DOHH2 (cell line): Measurements from ENCODE around the gene ALKAL2.

ENCODE experiments used
- H3F3A ChIP-seq: fragments of 200-600 bp; sonication (generic), shearing (Covaris generic); 2 replicates; pipeline ENCODE4 v1.6.0; 2016; ENCODE audit warnings: antibody characterized with exemption, mild to moderate bottlenecking; ENCODE audit not compliant: control insufficient read depth, insufficient read depth
- H3K27ac ChIP-seq: fragments of 200-600 bp; sonication (generic); 2 replicates; pipeline ENCODE4 v1.5.1; 2014; ENCODE audit warnings: low read depth, mild to moderate bottlenecking, low read length, moderate library complexity
- H3K27me3 ChIP-seq: fragments of 200-600 bp; sonication (generic); 2 replicates; pipeline ENCODE4 v1.6.1; 2014; ENCODE audit warnings: mild to moderate bottlenecking, low read length, mixed read lengths; ENCODE audit not compliant: control insufficient read depth
- H3K36me3 ChIP-seq: fragments of 200-600 bp; sonication (generic); 2 replicates; pipeline ENCODE4 v1.6.1; 2014; ENCODE audit warnings: mild to moderate bottlenecking, low read length, moderate library complexity, mixed read lengths; ENCODE audit not compliant: control insufficient read depth
- H3K4me1 ChIP-seq: fragments of 200-600 bp; sonication (generic); 2 replicates; pipeline ENCODE4 v1.6.1; 2014; ENCODE audit warnings: mild to moderate bottlenecking, low read length, mixed read lengths; ENCODE audit not compliant: control insufficient read depth
- H3K4me2 ChIP-seq: fragments of 200-600 bp; sonication (generic); 2 replicates; pipeline ENCODE4 v1.6.0; 2014; ENCODE audit warnings: mild to moderate bottlenecking, low read length, moderate library complexity
- H3K4me3 ChIP-seq: fragments of 200-600 bp; sonication (generic); 2 replicates; pipeline ENCODE4 v1.5.1; 2014; ENCODE audit warnings: mild to moderate bottlenecking, low read length, mixed read lengths
- H3K79me2 ChIP-seq: fragments of 200-600 bp; sonication (generic); 2 replicates; pipeline ENCODE4 v1.6.1; 2014; ENCODE audit warnings: mild to moderate bottlenecking, low read length, mixed read lengths; ENCODE audit not compliant: control insufficient read depth
- H3K9me2 ChIP-seq: fragments of 200-600 bp; sonication (generic); replicated peaks from 2 replicates; pipeline ENCODE4 v1.6.1; 2014; ENCODE audit warnings: mild to moderate bottlenecking, low read length, mixed read lengths; ENCODE audit not compliant: control insufficient read depth
- H3K9me3 ChIP-seq: fragments of 200-600 bp; sonication (generic); 2 replicates; pipeline ENCODE4 v1.6.1; 2014; ENCODE audit warnings: antibody characterized with exemption, low read length, mixed read lengths; ENCODE audit not compliant: control insufficient read depth, insufficient read depth
- H4K20me1 ChIP-seq: fragments of 200-600 bp; sonication (generic); 2 replicates; pipeline ENCODE4 v1.6.0; 2014; ENCODE audit warnings: low read depth, mild to moderate bottlenecking, antibody characterized with exemption, low read length, moderate library complexity; ENCODE audit not compliant: control insufficient read depth, insufficient read depth
- EZH2phosphoT487 ChIP-seq: fragments of 200-600 bp; sonication (generic); IDR thresholded peaks from 2 replicates; pipeline ENCODE4 v1.6.1; 2017; ENCODE audit warnings: borderline replicate concordance, mild to moderate bottlenecking, antibody characterized with exemption, low read length, moderate library complexity, mixed read lengths
- TF ChIP-seq, protein P1 (sequence below): fragments of 200-600 bp; sonication (generic); IDR thresholded peaks from one replicate; pipeline ENCODE4 v1.5.1; 2014; ENCODE audit warnings: antibody characterized with exemption, mild to moderate bottlenecking, low read depth, low read length; ENCODE audit not compliant: poor library complexity, severe bottlenecking

The ALKAL2 gene

DNA sequence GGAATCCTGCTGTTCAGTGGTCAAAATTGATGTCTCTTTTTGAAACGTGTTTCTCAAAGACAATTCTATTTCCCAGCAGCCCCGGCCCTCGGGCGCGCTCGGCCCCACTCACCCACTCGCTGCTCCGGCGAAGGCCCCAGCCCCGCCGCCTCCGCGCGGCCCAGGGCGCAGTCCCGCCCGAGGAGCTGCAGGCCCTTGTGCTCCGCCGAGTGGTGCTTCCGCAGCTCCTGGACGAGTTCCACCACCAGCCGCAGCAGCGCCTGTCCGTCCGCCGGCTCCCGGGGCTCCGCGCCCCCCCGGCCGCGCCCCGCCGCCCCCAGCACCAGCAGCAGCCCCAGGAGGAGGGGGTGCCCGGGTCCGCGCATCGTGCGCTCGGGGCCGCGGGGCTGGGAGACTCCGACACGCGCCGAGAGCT lies 413 bp downstream of the ALKAL2 start:
- Histone ChIP-seq H3K4me1 (no peaks in the 10 kb centered on the region), H3F3A (peaks cover 2% of the 10 kb centered on the region; the same call in 1 of the 2 replicates), H3K36me3 (no peaks in the 10 kb centered on the region; the same call in 1 of the 2 replicates), H3K27me3 (peaks cover 19% of the 10 kb centered on the region), H3K4me2 (peak overlapping the region; percentile 7; the same call in 1 of the 2 replicates), H3K4me3 (0 out of 2 replicates have a peak overlapping the region, but pooled peaks have one; percentile 24), H4K20me1 (no peaks in the 10 kb centered on the region), H3K9me3 (no peaks in the 10 kb centered on the region), H3K9me2 (no peaks in the 10 kb centered on the region), H3K79me2 (no peaks in the 10 kb centered on the region), H3K27ac (no peak overlapping the region)
- TF ChIP-seq, protein P1, sequence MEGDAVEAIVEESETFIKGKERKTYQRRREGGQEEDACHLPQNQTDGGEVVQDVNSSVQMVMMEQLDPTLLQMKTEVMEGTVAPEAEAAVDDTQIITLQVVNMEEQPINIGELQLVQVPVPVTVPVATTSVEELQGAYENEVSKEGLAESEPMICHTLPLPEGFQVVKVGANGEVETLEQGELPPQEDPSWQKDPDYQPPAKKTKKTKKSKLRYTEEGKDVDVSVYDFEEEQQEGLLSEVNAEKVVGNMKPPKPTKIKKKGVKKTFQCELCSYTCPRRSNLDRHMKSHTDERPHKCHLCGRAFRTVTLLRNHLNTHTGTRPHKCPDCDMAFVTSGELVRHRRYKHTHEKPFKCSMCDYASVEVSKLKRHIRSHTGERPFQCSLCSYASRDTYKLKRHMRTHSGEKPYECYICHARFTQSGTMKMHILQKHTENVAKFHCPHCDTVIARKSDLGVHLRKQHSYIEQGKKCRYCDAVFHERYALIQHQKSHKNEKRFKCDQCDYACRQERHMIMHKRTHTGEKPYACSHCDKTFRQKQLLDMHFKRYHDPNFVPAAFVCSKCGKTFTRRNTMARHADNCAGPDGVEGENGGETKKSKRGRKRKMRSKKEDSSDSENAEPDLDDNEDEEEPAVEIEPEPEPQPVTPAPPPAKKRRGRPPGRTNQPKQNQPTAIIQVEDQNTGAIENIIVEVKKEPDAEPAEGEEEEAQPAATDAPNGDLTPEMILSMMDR: no peak
- no peak for TF ChIP-seq EZH2phosphoT487

DNA sequence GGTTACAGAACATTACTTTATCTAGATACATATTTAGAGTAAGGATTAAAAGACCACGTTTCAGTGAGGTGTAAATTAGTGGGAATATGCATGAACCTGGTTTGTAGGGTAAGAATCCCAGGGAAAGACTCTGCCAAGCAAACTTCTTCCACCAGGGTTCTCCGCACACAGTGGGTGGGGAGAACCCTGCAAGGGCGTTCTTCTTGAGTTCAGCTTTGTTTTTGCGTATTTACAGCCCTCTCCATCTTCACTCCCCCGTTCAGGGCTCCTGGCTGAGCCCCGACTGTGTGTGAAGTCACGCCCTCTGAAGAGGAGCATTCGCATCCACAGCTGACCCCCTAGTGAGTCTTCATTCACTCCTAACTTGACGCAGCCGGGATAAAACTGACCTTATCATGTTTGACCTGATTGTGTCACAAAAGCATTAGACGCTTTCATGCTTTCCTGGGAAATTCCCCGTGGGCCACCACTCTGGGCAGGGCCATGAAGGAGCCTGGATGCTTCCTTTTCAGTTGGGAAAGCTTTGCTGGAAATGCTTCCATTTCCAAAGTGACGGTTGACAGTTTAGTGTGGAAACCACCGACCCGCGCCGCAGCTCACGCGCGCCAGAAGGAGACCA lies 1.0 kb downstream of the ALKAL2 start:
- TF ChIP-seq, protein P1: no peak
- no peak for TF ChIP-seq EZH2phosphoT487
- H3K27me3 ChIP-seq: peaks cover 19% of the 10 kb centered on the region

GRCh38 chr2:286035-286434 lies 1.9 kb downstream of the ALKAL2 start:
- H3F3A ChIP-seq: no peaks in the 10 kb centered on the region; the same call in 1 of the 2 replicates
- no peaks in the 10 kb centered on the region for H4K20me1 ChIP-seq
- no peak overlapping the region for H3K4me2 ChIP-seq
- peaks cover 11% of the 10 kb centered on the region; the same call in 1 of the 2 replicates for H3K36me3 ChIP-seq
- H3K9me2 ChIP-seq: no peaks in the 10 kb centered on the region
- no peaks in the 10 kb centered on the region for H3K79me2 ChIP-seq
- H3K27ac ChIP-seq: no peak overlapping the region
- no peaks in the 10 kb centered on the region for H3K9me3 ChIP-seq
- no peak overlapping the region for H3K4me3 ChIP-seq
- no peaks in the 10 kb centered on the region for H3K4me1 ChIP-seq
- peaks cover 19% of the 10 kb centered on the region for H3K27me3 ChIP-seq
- no peak for TF ChIP-seq EZH2phosphoT487
- TF ChIP-seq, protein P1: no peak

More for the DNA sequence above, 1.0 kb downstream of the ALKAL2 start:
- no peaks in the 10 kb centered on the region for H3K4me1 ChIP-seq
- H4K20me1 ChIP-seq: no peaks in the 10 kb centered on the region
- no peaks in the 10 kb centered on the region for H3K9me3 ChIP-seq
- H3K36me3 ChIP-seq: peaks cover 4% of the 10 kb centered on the region; the same call in 1 of the 2 replicates
- no peaks in the 10 kb centered on the region for H3K9me2 ChIP-seq
- H3K4me3 ChIP-seq: no peak overlapping the region
- no peak overlapping the region for H3K27ac ChIP-seq
- peaks cover 2% of the 10 kb centered on the region; the same call in 1 of the 2 replicates for H3F3A ChIP-seq
- no peaks in the 10 kb centered on the region for H3K79me2 ChIP-seq
- peak overlapping the region; percentile 7; the same call in 1 of the 2 replicates for H3K4me2 ChIP-seq
